GM20431 (cell line): Measurements from ENCODE around the gene MBTD1.

ENCODE experiments used
- in situ Hi-C: fragments of 300-500 bp; cut with MseI, MboI; formaldehyde crosslinking; loops from one replicate; pipeline ENCODE4 v1.15.0; 2020; ENCODE audit warnings: low sequenced_read_pairs; ENCODE audit not compliant: unreplicated experiment

The MBTD1 gene

DNA sequence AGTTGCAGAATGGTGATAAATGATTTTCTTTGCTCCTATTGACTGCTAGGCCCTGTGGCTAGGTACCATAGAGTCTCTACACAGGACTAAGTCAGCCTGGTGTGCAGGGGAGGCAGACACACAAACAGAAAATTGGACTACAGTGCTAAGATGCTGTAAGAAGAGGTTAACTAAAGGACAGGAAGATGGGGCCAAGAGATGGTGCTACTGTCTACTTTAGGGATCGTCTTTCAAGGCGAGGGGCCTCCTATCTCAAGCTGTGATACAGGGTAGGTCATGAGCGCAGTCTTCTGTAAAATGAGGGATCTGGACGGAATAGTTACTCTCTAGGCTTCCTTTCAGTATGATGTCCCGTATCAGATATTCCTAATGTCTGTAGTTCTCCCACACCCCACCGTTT, 105.7 kb downstream of the MBTD1 start:
- in situ Hi-C loops: no loop called here

DNA sequence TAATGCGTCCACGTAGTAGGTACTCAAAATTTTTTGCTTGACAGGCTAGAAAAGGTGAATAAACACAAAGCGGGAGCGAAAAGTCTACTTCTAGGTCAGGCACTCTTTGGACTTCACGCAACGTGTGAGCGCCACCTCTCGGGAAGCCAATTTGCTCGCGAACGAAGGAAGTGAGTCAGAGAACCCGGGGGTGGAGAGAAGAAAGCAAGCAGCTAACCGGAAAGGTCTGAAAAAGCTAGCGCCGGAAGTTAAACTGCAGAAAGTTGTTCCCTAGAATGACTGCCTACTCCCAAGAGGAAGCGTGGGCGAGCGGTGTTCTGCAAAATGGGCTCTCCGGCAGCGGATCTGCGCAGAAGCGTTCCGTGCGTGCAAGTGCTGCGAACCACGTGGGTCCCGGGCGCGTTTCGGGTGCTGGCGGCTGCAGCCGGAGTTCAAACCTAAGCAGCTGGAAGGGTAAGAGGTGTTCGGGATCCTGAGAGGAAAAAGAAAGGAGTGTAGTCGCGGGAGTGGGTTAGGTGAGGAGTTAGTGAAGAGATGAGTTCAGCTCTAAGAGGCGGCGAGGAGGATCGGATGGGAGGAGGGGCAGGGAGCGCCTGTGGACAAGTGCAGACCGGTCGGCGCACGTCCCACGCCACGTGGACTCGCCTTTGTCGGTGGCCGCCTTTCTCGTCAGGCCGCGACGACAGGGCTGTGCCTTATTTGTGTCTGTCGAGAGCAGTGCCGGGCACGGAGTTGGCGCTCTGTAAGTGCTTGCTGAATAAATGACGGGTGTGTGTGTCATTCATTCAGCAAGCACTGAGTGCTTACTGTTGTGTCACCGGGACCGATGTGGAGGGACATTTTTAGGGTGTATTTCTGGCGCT, 106.4 kb downstream of the MBTD1 start, which contains the start of gene NME1:
NME1 (plus strand) TSS at position 350 of the 863 bp plus-strand sequence. CDS start 2,096 bp downstream, outside the sequence.
- in situ Hi-C loops: no loop called here

DNA sequence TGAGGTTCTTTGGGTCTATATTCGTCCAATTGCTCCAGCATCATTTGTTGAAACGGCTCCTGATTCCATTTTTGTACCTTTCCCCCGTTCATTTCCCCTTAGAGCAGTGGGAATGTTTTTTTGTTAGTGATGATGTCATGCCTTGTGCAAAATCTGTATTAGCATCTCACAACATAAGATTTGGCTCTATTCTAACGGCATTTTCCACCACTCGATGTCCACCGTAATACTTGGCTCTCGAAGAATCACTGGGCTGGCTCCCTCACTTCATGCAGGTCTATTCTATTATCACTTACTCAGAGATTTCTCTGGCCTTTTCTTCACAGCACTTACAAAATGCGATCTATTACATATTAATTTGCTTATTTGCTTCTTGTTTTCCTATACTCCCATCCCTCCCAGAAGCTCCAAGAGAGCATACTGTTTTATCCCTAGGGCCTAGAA, 107.1 kb downstream of the MBTD1 start:
- in situ Hi-C loops: no loop called here

DNA sequence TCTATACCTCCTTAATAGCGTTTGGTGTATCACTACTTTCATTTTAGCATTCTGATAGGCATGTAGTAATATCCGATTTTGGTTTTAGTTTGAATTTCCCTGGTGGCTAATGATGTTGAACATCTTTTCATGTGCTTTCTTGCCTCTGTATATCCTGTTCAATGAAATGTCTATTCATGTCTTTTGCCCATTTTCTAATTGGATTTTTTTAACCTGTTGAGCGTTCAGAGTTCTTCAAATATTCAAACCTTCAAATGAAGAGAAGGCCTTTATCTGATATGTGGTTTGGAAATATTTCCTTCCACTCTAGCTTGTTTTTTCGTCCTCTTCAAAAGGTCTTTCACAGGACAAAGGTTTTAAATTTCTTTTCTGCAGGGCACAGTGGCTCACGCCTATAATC, 108.9 kb downstream of the MBTD1 start:
- in situ Hi-C loops: no loop called here

DNA sequence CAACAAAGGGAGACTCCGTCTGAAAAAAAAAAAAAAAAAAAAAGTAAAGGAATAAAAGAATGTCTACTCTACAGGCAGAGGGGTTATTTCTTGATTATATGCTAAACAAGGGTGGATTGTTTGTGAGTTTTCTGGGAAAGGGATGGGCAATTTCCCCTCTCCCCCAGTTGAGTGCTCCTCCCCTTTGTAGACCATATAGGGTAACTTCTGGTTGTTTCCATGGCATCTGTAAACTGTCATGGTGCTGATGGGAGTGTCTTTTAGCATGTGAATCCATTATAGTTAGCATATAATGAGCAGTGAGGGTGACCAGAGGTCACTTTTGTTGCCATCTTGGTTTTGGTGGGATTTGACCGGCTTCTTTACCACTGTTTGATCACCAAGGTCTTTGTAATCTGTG, 110.7 kb downstream of the MBTD1 start:
- in situ Hi-C loops: no loop called here

DNA sequence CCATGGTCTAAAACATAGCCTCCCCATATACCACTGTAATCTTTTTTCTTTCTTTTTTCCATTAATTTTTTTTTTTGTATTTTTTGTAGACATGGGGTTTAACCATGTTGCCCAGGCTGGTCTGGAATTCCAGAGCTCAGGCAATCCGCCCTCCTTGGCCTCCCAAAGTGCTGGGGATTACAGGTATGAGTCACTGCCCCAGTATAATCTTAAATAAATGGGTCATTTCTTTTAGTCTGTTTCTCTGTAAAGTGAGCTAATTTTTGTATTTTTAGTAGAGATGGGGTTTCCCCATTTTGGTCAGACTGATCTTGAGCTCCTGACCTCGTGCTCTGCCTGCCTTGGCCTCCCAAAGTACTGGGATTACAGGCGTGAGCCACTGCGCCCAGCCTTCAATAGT, 112.2 kb downstream of the MBTD1 start:
- in situ Hi-C loops: no loop called here

DNA sequence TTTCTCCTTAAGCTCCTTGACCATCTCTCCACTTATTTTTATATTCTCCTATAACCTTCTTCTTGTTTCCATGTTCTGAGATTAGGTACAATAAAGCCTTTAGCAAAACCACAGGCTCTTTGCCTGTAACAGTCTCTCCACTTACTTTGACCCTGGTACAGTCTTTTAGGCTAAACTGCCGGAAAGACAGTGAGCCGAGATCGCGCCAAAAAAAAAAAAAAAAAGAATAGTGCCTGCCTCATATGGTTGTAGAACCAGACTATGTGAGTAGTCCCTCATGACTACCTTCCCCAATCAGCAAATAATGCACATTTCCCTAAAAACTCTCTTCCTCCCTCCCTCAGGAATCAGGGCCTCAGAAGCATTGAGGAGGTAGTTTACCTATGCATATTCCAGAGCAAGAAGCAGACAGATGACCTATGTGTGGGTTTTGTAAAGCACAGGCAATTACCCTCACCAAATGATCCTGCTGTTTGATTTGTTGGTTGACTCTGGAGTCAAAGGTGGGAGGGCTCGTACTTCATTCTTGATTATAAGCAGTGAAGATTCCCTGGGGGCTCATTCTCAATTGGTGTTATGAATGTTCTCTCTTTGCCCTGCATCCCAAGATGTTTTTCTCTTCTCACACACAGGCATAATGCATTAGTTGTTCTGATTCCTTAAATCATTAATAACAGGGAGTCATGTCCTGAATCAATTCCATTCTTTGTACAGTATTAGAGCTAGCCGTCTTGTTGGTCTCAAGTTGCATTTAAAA, 115.4 kb downstream of the MBTD1 start:
- in situ Hi-C loops: no loop called here

DNA sequence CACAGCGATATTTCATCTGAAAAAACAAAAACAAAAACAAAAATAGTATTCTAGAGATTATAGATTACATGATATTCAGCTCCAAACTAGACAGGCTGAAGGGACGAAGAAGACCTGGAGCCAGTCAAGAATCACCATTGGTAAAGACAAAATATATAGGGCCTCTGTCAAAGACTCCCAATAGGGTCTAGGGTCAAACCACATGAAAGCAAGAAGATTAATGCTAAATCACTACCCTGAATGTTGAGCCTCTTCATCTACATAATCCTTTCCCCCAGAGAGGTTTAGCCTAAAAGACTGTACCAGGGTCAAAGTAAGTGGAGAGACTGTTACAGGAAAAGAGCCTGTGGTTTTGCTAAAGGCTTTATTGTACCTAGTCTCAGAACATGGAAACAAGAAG, 117.3 kb downstream of the MBTD1 start:
- in situ Hi-C loops: no loop called here

DNA sequence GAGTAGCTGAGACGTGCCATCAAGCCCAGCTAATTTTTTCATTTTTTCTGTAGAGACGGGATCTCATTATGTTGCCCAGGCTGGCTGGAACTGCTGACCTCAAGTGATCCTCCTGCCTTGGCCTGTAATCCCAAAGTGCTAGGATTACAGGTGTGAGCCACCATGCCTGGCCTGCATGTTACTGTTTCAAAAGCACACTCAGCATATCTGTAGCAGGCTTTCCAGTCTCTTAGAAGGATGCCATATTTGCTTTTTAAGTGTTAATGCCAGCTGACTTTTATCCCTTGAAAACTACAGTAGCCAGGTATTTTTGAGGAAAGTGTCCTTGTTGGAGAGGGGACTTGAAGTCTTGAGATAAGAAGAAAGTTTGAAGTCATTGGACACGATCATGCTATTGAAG, 123.9 kb downstream of the MBTD1 start:
- in situ Hi-C loops: no loop called here

DNA sequence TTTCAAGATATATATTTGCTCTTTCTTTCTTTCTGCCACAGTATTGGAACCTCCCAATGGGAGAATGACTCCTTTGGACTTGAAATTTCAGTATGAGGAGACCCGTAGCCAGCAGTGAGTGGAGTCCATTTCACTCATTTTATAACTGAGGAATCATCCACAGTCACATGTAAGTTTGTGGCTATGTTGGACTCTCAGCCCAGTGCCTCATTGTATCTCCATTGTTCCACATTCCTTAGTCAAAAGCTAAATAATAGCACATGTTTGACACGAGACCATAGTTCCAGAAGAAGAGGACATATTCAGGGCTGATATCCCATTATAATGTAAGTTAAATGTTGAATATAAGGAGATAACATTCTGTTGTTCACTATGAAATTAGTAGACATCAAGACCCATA, 126.5 kb downstream of the MBTD1 start:
- in situ Hi-C loops: no loop called here

DNA sequence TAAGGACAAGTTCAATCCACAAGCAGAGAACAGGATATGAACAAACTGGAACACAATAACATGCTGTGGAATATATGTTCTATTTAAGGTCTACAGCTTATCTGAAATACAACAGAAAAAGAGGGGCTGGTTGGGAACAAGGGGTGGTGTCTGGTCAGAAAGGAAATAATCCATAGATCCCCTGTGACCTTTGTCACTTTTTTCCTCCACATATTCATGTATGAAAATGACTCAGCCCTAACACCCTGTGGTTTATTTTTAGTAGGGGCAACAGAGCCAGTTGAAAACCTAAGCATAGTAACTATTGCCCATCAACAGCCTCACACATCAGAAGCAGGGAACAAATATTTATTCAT, 126.9 kb downstream of the MBTD1 start:
- in situ Hi-C loops: no loop called here

DNA sequence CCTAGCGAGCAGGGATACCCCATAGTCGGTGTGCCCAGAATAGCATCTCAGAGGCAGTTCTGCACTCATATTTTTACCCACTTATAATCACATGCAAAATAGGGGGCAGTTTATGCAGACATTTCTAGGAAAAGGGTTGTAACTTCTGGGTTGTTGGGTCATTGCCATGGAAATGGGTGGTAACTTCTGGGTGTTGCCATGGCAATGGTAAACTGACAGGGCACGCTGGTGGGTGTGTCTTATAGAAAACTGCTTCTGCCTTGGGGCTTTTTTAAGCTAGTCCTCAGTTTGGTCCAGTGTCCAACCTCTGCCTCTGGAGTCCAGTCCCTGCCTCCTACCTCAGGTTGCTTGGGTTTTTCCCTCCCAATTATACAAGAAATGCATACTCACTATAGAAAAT, 131.8 kb downstream of the MBTD1 start:
- in situ Hi-C loops: no loop called here
